Vagina (tissue), 2 donors: ENCODE measurements around the gene ADAMTS6.

Source experiments
- CTCF ChIP-seq, 3 experiments: fragments of 450-650 bp in 2 of 3; fragments of 200-600 bp in 1 of 3; sonication (generic) in 1 of 3; IDR thresholded peaks; one replicate each; pipeline ENCODE4 v1.5.1; 2017 to 2019; ENCODE audit warnings: antibody characterized with exemption in 3 of 3, mild to moderate bottlenecking in 2 of 3, moderate library complexity in 2 of 3
- POLR2AphosphoS5 ChIP-seq, 2 donors: sonication (generic); formaldehyde crosslinking; IDR thresholded peaks; one replicate each; pipeline ENCODE4 v1.9.0; 2017; ENCODE audit warnings: antibody characterized with exemption in 2 of 2, mild to moderate bottlenecking in 2 of 2, low read depth in 1 of 2; ENCODE audit not compliant: insufficient read depth in 1 of 2

DNA sequence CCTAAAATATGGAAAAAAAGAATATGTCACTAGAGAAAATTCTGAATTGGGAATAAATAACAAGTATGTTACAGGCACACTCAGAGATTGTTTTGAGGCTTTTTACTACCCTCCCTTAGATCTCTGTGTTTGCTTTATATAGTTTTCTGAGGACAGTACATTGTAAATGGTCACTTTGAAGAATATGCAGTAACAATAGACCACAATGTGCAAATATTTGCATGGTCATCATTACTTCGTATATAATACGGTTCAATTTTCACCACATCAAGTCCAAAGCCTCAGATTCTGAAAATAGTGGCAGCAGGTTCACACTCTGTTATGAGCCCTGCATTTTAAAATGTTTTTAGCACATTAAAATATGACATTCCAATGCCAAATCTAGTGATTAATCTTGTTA is 238.6 kb downstream of the ADAMTS6 start:
- no peak for TF ChIP-seq CTCF (IDR thresholded peaks at IDR 0.05)
- TF ChIP-seq POLR2AphosphoS5 (IDR thresholded peaks at IDR 0.05; ENCODE audit: insufficient read depth in 1 of 2, low read depth in 1 of 2), result no peak
